ENCODE measurements around the gene CFAP53.

The CFAP53 gene

GRCh38 chr18:50192995-50193795 is 73.1 kb downstream of the CFAP53 start:
- DNase-seq, result no peak

- no peak for DNase-seq
These were observed 75.4 kb downstream of the CFAP53 start for GRCh38 chr18:50190926-50191325.

DNA sequence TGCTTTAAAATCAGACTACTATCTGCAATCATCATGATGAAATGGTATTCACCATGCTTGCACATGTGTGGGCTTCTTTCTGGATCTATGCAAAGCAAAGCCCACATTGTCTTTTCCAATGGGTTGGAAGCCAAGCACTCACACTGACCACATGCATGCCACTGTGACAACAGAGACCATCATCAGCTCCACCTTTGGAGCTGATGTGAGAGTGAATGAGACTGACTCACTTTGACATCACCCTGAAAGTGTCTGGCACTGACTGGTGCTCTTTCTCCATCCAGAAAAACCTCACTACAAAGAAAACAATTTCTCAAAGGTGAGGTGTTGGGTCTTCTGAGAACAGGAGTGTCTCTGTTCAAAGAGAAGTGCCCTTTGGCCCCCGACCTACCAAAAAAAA is 76.1 kb downstream of the CFAP53 start:
- DNase-seq, result no peak

- DNase-seq, result no peak
These were observed 77.1 kb downstream of the CFAP53 start for GRCh38 chr18:50189160-50189559.

DNA sequence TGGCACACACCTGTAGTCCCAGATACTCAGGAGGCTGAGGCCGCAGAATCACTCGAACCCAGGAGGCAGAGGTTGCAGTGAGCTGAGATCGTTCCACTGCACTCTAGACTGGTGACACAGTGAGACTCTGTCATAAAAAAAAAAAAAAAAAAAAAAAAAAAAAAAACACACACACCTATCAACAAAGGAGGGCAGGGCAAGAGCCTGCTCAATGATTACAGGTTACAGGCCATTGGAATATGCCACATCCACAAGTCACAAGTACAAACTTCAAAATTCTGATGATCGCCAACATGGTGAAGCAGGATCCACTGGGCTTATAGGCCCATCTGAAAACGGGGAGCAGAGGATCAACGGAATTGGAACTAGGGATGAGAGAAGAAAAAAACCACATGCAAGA is 77.6 kb downstream of the CFAP53 start:
- DNase-seq, result no peak

GRCh38 chr18:50187659-50188058 is 78.6 kb downstream of the CFAP53 start:
- DNase-seq, result no peak

GRCh38 chr18:50186385-50186784 is 79.9 kb downstream of the CFAP53 start:
- DNase-seq, result no peak

GRCh38 chr18:50183556-50183955 is 82.7 kb downstream of the CFAP53 start:
- DNase-seq, result no peak

GRCh38 chr18:50182511-50182910 is 83.8 kb downstream of the CFAP53 start:
- no peak for DNase-seq

GRCh38 chr18:50181590-50181989 is 84.7 kb downstream of the CFAP53 start:
- DNase-seq, result no peak

GRCh38 chr18:50179465-50179864 is 86.8 kb downstream of the CFAP53 start:
- DNase-seq, result no peak

GRCh38 chr18:50177294-50177992 is 88.9 kb downstream of the CFAP53 start:
- no peak for DNase-seq

All from NCI-H82 (cell line).